Stimulated activated CD4-positive, alpha-beta T cell treated with anti-CD3 and anti-CD28 coated beads, Interleukin-2, amount 100 ng/mL, for 48 hours (primary cell): Measurements from ENCODE around the gene ARSA.
"Not testable (repeated sequence)": the region's sequence is repeated elsewhere in the genome, so short reads cannot be mapped to it uniquely, and the experiment has no call there.

Source experiments
- DNase-seq, 2 donors: peaks; one replicate each; pipeline ENCODE4 v3.0.0-alpha.2; 2020

ARSA gene

DNA sequence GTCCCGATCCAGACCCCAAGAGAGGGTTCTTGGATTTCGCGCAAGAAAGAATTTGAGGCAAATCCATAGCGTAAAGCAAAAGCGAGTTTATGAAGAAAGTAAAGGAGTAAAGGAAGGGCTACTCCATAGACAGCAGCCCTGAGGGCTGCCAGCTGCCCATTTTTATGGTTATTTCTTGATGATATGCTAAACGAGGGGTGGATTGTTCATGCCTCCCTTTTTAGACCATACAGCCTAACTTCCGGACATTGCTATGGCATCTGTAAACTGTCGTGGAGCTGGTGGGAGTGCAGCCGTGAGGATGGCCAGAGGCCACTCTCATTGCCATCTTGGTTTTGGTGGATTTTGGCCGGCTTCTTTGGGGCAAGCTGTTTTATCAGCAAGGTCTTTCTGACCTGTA is 25.3 kb upstream of the ARSA start:
- no peak for DNase-seq

DNA sequence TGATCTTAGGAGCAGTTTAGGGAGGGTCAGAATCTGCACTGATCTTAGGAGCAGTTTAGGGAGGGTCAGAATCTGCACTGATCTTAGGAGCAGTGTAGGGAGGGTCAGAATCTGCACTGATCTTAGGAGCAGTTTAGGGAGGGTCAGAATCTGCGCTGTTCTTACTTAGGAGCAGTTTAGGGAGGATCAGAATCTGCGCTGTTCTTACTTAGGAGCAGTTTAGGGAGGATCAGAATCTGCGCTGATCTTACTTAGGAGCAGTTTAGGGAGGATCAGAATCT is 15.8 kb upstream of the ARSA start:
- DNase-seq: not testable (repeated sequence)

DNA sequence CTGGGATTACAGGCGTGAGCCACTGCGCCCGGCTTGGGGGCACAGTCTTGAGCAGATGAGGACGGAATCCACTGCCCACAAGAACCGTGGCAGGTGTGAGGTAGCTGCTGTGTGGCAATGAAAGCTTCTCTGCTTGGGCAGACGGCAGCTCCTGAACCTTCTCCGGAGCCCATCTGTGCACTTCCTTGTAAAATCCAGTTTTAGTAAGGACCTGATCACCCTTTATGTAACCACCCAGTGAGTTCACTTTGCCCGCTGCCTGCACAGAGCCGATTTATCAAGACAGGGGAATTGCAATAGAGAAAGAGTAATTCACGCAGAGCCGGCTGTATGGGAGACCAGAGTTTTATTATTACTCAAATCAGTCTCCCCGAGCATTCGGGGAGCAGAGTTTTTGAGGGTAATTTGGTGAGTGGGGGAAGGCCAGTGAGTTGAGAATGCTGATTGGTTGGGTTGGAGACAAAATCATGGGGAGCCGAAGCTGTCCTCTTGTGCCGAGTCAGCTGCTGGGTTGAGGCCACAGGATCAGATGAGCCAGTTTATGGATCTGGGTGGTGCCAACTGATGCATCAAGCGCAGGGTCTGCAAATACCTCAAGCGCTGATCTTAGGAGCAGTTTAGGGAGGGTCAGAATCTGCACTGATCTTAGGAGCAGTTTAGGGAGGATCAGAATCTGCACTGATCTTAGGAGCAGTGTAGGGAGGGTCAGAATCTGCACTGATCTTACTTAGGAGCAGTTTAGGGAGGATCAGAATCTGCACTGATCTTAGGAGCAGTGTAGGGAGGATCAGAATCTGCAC is 15.3 kb upstream of the ARSA start:
- not testable (repeated sequence) for DNase-seq

DNA sequence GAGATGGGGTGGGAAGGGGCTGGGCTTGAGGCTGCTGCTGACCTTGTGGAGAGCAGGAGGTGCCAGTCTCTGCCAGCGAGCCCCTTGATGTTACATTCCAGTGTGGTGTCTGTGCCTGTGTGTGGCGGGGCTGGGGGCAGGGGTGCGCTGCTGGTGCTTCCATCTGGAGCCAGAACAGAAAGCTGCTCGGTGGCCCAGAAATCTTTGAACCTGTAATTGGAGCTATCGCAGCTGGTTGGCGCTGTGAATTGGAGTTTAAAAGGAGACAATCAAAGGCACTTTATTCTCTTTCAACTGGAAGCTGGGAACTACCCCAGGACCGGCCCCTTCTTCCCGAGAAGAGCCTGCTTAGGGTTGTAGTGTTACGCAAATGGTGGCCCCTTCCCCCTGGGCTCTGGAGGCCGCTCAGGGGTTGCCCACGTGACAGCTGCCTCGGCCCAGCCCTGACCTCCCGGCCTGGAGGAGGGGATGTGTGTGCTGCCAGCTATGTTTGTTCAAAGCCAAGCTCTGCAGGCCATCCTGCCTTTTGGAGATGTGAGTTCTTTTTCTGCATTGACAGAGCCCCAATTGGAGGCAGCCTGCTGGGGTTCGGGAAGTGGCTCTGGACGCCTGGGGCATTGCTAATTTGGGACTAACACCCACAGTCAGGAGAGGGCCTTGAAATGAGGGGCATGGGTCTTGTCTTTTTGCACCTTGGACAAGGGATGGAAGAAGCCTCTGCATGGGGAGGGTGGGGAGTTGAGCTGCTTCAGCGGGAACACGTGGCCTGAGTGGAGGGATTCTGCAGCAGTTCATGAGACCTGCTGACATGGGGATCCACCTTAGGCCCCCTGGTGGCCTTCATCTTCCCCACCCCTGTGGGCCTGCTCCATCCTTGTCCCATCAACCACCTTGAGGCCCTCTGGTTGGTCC is 14.0 kb upstream of the ARSA start:
- DNase-seq: no peak

DNA sequence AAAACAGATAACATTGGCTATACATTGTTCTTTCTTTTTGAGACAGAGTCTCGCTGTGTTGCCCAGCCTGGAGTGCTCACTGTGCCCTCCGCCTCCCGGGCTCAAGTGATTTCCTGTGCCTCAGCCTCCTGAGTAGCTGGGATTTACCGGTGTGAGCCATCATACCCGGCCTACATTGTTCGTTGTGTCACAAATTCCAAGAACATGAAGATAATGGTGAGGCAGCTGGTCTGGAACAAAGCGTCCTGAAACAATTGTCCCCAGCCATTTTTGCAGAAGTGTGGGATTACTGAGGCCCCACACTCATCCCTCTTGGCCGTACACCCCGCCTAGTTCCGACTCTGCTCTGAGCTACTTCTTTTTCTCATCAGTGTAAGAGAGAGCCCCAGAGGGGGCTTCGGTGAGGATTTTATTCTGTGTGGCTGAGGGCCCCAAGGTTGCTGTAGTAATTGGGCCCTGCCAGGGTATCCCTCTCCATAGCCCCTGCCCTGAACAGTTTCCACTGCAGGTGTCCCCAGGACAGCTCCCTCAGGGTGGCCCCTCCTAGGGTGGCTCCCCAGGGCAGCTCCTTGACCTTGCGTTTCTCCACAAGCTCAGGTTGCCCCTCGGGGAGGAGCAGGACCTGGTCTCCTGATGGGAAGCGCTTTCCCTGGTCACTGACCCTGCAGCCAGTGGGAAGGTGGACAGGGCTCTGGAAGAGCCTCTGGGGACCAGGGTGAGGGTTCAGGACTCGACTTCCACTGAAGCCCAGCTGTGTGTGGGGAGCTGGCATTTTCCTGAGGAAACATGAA is 13.1 kb upstream of the ARSA start:
- DNase-seq: no peak

DNA sequence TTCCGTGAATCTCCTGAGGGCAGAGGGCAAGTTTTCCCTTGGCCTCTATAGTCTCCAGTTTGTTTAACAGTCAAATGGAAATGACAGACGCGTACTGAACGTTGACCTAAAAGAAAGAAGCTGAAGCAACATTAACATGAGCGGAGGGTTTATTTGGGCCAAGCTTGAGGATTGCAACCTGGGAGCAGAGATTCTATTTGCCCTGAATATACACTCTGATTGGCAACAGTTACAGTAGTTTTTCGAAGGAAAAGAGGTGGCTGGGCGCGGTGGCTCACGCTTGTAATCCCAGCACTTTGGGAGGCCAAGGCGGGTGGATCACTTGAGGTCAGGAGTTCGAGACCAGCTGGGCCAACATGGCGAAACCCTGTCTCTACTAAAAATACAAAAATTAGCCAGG is 12.3 kb upstream of the ARSA start:
- not testable (repeated sequence) for DNase-seq

DNA sequence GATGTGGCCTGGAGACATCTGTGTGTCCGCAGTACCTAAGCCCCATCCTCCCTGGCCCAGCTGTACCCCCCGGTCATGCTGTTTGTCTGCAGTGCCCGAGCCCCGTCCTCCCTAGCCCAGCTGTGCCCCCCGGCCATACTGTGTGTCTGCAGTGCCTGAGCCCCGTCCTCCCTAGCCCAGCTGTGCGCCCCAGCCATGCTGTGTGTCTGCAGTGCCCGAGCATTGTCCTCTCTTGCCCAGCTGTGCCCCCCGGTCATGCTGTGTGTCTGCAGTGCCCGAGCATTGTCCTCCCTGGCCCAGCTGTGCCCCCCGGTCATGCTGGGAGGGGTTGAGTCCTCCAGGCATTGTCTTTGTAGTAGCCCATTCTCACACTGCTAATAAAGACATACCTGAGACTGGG is 7.6 kb upstream of the ARSA start:
- no peak for DNase-seq

DNA sequence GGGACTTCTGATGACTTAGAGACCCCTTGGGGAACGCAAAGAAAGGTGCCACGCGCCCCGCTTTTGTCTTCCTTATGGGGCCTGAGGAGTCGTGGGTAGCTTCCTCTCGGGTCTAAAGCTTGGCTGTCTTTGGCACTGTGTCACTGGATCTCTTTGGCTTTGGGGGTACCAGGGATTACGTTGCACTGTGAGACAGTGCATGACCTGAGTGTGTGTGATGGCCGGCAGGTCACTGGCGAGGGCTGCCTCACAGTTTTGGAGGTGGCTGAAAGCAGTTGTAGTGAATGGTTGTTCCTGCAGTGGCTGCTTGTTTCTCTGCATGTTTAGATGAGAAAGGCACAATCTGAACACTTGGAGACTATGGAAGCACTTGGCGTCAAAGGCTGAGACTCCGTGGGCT is 5.8 kb upstream of the ARSA start:
- DNase-seq: no peak

DNA sequence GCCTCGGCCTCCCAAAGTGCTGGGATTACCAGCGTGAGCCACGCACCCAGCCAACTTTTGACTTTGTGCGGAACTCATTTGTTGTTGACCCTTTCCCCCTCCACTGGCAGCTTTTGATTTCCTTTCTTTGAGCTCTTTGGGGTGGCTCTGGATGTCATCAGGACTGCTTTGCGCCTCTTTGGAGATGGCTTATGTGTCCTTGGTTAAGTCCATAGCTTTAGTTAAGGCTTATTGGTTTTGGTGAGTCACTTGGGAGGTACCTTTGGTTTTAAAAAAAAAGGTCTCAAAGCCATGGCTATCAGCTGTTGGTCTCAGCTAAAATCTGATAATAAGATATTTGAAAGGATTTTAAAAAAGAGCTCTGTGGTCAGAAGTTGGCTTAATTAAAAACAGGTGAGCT is 5.1 kb upstream of the ARSA start:
- no peak for DNase-seq

DNA sequence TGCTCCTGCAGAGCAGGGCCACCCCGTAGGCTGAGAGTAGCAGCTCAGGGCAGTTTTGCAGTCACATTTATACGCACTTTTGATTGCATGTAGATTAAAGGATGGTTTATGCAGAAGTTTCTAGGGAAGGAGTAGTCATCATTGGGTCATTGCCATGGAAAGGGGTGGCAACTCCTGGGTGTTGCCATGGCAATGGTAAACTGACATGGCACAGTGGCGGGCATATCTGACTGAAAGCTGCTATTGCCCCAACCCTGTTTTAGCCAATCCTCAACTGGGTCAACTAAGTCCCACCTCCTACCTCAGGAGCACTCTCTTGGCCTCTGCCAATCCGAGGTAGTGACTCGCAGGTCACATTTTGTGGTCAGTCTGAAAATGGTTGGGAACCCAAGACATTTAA is 2.4 kb upstream of the ARSA start:
- no peak for DNase-seq

DNA sequence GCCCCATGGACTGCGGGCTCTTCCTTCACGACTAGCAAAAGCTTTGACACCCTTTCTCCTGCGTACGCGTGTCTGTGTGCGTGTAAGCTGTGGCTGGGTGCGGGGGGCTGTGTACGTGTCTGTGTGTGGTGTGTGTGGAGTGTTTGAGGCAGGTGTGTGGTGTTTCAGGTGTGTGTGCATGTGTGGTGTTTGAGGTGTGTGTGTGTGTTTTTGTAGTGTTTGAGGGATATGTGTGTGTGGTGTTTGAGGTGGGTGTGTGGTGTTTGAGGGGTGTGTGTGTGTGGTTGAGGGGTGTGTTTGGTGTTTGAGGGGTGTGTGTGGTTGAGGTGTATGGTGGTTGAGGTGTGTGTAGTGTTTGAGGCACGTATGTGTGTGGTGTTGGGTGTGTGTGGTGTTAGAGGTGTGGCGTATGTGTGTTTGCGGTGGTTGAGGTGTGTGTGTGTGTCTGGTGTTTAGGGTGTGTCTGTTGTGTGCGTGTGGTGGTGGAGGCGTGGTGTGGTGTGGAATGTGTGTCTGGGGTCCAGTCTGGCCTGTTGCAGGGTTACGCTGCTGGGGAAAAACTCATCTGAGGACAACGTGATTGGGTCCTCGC is 687 bp upstream of the ARSA start:
- no peak for DNase-seq

DNA sequence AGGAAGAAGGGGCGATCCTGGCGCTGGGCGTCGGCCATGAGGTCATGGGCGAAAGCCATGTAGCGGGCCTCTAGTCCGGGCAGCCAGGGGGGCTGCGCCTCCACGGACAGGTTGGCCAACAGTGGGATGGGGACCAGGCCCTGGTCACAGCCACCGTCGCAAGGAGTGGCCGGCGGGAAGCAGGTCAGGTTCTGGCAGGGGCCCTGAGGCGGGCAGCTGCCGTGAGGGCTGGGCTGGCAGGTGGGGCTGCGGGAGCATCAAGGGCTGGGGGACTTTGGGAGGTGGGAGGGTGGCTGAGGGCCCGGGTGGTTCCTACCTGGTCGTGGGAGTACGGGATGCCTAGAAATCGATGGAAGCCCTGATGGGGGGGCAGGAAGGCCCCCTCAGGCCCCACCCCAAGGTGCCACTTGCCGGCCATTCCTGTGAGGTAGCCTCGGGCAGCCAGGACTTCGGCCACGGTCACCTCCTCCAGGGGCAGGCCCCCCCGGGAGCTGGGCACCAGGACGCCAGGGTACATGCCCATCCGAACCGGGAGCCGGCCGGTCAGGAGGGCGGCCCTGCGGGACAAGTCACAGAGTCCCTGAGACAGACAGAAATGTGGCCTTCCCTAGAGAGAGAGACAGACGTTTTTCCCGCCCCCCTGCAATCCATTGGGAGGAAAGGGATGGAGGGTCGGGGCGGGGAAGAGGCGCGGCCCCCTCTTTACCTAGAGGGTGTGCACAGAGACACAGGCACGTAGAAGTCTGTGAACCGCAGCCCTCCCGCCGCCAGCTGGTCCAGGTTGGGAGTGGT is 906 bp downstream of the ARSA start:
- DNase-seq: no peak

DNA sequence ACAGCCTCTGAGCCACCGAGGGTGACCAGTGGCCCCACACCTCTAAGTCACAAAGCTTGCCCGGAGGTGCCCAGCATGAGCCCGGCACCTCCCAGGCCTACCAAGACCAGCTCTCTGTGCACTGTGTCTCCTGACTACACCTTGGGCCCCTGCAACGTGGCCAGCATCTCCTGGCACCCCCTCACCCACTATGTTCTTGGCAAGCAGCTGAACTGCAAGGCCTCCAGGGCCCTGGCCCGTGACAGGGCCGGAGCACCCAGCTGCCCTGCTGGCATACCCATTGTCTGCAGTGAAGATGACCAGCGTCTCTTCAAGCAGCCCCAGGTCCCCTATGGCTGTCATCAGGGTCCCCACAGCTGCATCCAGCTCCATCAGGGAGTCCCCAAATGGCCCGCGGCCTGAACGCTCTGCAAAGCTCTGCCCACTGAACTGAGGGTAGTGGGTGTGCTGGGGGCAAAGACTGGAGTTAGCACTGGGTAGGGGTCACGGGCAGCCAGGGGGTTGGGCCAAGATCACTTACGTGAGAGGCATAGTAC is 1.6 kb downstream of the ARSA start:
- no peak for DNase-seq

DNA sequence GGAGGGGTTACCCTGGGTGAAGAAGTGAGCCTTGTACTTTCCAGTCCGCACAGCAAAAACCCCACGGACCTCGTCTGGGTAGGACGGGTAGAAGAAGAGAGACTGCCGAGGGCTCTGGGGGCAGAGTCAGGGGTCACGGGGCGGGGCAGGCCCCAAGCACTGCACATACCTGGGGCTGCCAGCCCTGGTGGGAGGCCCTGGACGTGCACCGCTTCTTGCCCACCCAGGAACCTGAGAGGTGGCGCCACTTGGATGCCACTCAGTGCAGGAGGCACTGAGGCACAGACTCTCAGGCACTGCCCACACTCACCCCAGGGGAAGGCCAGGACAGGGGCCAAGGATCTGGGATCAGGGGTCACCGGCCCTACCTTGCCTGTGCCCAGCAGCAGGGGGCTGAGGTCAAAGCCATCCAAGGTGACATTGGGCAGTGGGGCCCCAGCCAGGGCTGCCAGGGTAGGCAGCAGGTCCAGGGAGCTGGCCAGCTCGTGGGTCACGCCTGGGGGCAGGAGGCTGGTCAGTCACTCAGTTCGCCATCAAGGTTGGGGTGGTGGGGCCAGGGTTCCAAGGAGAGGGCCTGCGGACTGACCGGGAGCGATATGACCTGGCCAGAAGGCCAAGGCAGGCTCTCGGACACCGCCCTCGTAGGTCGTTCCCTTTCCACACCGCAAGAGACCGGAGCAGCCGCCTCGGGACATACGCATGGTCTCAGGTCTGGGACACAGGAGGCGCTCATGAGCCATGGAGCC is 2.2 kb downstream of the ARSA start:
- DNase-seq: no peak

DNA sequence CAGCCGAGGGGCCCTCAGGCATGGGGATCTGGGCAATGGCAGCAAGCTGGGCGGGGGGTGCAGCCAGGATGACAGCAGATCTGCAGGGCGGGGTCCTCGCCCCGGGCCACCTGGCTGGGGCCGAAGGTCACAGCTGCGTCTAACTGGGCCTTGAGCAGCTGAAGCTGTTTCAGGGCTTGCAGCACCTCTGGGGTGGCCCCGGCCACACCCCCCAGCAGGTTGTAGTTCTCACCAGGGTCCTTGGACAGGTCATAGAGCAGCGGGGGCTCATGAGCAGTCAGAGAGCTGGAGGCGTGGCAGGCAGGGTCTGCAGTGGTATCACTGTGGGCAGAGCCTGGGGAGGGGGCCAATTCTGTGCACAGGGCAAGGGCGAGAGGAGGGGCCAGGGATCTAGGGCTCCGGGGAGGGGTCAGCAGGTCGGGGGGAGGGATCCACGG is 2.8 kb downstream of the ARSA start:
- no peak for DNase-seq

DNA sequence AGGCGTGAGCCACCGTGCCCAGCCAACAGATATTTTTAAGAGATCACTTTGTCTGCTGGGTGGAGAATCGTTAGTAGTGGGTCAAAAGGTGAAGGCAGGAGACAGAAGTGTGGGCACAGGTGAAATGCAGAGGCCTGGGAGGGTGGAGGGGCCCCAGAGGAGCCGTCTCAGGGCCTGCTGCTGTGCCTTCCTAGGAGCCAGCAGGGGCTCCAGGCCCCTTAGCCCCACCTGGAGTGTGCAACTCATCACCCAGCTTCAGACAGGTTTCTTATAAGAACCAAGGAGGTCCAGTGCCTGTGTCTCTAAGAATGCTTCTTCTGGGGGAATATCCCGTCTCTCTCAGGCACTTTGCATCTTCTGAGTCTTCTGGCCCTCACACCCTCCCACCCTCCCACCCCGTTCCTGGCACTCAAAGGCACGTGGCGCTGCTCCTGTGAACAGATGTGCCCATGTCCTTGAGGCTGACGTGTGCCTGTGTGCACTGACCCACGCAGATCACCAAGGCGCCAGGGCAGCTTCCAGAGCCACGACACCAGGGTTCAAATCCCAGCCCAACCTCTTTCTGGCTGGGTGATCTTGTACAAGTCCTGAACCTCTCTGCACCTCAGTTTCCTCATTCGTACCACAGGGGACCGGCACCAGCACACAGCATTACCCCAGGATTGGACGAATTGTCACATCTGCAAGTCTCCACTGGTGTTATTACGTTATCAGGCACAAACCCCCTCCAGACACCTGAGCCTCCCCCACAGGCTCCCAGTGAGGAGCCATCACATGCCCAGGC is 3.4 kb downstream of the ARSA start:
- DNase-seq: no peak

DNA sequence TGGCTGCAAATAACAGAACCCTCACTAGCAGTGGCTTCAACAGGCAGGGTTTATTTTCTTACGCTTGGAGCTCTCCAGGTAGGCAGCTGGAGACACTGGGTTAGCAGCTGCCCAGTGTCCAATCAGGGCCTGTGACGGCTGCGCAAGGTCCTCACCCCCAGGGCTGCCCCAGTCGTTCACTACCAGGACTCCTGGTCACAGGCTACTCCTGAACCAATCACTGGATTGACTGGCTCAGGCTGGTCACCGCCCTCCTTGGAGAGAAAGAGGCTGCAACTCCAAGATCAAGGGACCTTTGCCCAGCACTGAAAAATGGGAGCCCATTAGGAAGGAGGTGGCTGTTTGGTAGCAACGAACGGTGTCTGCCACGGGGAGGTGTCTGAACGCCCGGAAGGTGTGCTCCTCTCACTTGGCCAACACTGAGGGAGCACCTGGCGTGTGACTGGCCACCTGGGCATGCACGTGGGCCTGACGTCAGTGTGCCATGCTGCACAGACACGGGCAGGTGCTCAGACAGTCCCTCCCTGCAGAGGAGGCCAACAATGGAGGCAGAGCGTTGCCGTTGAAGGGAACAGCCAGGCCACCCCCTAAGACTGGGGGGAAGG is 5.1 kb downstream of the ARSA start:
- no peak for DNase-seq

DNA sequence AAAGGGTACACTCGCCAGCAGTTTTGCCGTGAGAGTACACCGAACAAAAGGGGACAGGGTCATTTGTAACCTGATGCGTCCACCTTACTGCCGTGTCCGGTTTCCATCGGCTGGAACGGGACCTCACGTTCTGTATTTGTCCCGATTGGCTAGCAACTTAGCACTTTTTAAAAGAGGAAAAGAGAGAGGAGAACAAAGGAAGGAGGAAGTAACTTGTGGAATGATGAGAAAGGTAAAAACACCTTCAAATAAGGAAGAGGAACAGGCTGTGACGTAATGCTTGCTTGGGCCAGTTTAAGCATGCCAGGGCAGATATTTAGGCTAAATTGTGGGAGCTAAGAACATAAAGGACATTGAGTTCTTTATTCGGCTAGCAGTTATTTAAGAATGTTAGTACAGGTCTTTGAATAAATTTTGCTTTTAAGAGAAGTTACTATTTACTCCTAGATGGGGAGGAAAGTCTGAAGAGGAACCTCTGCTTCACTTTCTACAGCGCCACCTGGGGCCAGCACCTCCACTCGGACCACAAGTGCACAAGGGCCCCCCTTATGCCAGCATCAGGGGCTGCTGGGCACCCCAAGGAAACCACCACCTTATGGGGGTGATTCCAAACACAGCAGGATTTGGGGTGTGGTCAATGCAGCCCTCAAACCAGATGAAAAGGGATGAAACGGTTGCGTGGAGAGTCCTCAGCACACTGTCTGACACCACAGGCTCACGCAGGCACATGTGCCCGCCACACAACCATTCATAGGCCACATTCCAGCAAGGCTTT is 5.8 kb downstream of the ARSA start:
- DNase-seq: no peak

DNA sequence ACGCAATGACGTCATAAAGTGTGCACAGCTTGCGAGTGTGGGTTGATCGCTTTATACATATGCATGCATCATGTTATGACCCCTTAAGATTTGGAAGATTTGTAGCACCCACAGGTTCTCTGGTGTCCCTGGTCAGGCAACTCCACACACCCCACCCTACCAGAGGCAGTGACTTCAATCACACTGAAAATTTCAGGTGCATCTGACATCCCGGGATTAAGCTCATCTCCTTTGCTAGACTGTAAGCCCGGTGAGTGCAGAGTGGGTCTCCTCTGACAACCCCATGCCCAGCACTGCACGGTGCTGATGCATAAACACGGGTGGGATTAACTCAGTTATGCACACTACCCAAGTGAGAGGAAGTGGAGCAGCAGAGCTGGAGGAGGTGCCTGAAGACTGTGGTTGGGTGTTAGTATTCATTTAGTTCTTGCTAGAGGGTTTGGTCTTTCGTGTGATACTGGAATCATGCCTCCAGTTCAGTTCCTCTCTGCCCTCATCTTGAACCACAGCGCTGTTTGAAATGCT is 6.5 kb downstream of the ARSA start:
- peak; percentile 30 to 31 for DNase-seq
